Adrenal gland (tissue), 5 donors: ENCODE data around the gene TET3.

Experiments
- POLR2A ChIP-seq, 2 donors: fragments of 450-650 bp; IDR thresholded peaks; one replicate each; pipeline ENCODE4 v1.6.1; 2017; ENCODE audit warnings: antibody characterized with exemption in 2 of 2, mild to moderate bottlenecking in 2 of 2, moderate library complexity in 1 of 2
- TF ChIP-seq, protein P1 (sequence below), 6 experiments: fragments of 450-650 bp in 4 of 6; fragments of 200-600 bp in 2 of 6; sonication (generic) in 1 of 6; IDR thresholded peaks; 1 replicate in 5 of 6; 2 replicates in 1 of 6; pipeline versions ENCODE4 v1.5.1 to v1.8.0; 2016 to 2021; ENCODE audit warnings: antibody characterized with exemption in 6 of 6, mild to moderate bottlenecking in 2 of 6, moderate library complexity in 1 of 6
- donor health status: DM: no; HTN: no; CAD: no.

DNA sequence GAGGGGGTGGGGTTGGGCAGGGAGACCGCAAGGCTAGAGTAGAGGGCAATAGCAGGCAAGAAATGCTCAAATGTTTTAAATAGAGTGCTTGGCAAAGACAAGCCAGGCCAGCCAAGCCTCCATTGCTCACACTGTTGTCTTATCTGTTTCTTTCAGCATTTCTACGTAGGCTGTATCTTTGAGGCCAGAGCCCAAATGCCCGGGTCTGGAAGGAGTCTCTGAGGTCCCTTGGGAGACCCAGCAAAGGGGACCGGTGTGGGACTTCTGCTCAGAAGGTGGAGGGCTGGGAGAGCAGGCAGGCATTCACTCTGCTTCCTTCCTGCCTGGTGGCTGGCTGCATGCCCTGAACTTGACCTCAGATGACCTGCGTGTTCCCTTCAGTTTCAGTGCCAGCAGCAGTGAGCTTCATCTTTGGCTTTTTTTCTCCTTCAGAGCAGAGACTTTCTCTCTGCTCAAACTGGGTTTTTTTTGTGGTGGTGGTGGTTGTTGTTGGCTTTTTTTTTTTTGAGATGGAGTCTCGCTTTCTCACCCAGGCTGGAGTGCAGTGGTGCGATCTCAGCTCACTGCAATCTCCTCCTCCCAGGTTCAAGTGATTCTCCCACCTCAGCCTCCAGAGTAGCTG lies 13.7 kb upstream of the TET3 start:
- TF ChIP-seq, protein P1, sequence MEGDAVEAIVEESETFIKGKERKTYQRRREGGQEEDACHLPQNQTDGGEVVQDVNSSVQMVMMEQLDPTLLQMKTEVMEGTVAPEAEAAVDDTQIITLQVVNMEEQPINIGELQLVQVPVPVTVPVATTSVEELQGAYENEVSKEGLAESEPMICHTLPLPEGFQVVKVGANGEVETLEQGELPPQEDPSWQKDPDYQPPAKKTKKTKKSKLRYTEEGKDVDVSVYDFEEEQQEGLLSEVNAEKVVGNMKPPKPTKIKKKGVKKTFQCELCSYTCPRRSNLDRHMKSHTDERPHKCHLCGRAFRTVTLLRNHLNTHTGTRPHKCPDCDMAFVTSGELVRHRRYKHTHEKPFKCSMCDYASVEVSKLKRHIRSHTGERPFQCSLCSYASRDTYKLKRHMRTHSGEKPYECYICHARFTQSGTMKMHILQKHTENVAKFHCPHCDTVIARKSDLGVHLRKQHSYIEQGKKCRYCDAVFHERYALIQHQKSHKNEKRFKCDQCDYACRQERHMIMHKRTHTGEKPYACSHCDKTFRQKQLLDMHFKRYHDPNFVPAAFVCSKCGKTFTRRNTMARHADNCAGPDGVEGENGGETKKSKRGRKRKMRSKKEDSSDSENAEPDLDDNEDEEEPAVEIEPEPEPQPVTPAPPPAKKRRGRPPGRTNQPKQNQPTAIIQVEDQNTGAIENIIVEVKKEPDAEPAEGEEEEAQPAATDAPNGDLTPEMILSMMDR (IDR thresholded peaks at IDR 0.05): no peak
- no peak for TF ChIP-seq POLR2A (IDR thresholded peaks at IDR 0.05)
